ENCODE data around the gene GNAI3. TPM values are rescaled to one million over a fixed set of nuclear protein-coding genes. Genes with fewer than 3 reads are reported as not detected.

GNAI3 gene
- total RNA-seq, 4 donors from 2014 or later = 8.2 to 15.1 (median 11.6) TPM

DNA sequence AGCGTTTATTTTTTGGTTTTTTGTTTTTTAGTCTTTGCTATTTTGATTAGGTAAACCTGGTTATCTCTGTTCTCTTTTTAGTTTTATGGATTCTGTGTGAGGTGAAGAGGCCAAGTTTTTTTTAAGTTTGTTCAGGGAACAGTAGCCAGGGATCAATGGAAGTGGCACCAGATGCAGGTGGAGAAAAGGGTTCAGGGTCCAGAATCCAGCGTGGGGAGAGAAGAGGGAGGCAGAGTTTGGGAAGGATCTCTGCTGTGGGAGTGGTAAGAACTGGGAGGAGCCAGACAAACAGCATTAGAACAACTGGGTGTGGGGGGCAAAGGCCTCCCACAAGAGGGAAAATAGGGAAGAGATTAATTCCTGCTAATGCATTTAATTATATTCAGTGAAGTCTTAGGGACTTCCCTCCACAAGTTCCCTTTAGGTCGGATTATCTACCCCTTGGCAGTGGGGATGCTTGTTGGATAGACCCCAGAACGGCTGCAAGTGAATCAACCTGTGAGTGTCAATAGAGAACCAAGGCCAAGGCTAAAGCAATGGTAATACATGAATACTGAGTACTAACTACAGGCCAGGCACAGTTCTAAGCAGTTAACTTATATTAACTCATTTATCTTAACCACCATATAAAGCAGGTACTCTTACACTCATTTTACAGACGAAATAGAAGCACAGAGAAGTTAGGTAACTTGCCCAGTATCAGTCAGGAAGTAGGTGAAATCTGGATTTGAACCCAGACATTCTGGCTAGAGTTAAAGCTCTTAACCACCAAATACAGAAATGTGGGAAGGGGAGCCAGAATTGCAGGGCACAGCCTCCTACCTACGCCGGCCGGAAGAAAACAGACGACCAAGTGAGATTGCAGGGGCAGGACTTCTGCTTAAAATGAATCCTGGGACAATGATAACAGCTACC, 70.5 kb downstream of the GNAI3 start:
- Histone ChIP-seq H3K4me1 (peaks cover 25 to 68% (median 30%) of the 10 kb centered on the region in 3 donors), H3K9me3 (no peaks in the 10 kb centered on the region), H3K27me3 (no peaks in the 10 kb centered on the region), H3K4me3 (peak overlapping the region; percentile 52 to 86 (median 63)), H3K27ac (peak overlapping the region; percentile 78 to 86 (median 83)), H3K36me3 (no peaks in the 10 kb centered on the region)
- 41 to 42% methylated on average over 8 to 9 of the region's 9 CpGs for WGBS, 2 donors
- TF ChIP-seq POLR2A (IDR thresholded peaks at IDR 0.05) = no peak
- TF ChIP-seq, protein P1, sequence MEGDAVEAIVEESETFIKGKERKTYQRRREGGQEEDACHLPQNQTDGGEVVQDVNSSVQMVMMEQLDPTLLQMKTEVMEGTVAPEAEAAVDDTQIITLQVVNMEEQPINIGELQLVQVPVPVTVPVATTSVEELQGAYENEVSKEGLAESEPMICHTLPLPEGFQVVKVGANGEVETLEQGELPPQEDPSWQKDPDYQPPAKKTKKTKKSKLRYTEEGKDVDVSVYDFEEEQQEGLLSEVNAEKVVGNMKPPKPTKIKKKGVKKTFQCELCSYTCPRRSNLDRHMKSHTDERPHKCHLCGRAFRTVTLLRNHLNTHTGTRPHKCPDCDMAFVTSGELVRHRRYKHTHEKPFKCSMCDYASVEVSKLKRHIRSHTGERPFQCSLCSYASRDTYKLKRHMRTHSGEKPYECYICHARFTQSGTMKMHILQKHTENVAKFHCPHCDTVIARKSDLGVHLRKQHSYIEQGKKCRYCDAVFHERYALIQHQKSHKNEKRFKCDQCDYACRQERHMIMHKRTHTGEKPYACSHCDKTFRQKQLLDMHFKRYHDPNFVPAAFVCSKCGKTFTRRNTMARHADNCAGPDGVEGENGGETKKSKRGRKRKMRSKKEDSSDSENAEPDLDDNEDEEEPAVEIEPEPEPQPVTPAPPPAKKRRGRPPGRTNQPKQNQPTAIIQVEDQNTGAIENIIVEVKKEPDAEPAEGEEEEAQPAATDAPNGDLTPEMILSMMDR (IDR thresholded peaks at IDR 0.05) = no peak
- intact Hi-C loops (cut with DNase I) = no loop called here
- no peak for DNase-seq

DNA sequence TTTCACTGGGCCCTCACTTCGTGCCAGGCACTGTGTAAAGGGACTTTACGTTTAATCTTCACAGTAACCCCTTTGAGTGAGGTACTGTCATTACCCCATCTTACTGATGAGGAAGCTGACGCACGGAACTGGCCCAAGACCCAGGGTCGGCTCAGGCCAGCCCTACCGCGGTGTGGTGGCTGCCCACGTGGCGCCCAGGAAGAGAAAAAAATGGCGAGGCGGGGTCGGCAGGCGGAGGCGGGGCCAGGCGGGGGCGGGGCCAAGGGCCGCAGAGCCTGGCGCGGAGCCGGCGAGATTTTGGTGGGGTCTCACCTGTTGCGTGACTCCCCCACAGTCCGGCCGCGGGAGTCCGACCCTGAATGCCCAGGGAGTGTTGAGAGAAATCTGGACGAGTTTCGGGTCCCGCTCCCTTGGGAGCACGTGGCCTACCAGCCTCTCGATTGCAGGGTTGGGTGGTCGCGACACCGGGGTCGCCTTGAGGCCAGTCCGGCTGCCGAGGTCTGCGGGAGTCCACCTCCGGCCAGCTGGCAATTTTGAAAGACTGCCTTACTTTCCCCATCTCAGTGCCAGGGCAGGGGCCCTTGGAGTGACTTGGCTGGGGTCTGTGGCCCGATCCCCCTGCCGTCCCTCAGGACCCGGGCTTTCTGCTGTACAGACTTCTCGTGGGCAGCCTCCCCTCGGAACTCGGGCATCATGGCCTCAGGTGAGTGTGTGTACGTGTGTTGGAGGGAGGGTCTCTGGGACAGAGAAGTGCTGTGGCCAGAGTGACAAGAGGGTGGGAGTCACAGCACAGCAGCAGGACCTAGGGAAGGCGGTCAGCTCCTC, 71.4 kb downstream of the GNAI3 start, which contains the start of the genes AMPD2 and GNAT2:
Gene AMPD2, plus strand, starts transcription at position 262 of the 825 bp plus-strand sequence. CDS start 1,339 bp downstream, outside the sequence.
Gene GNAT2, minus strand, starts transcription at position 41 of the 825 bp plus-strand sequence. CDS start 6,746 bp downstream, outside the sequence.
- no peak for DNase-seq
- intact Hi-C loops (cut with DNase I) = no loop called here
- Histone ChIP-seq H3K9me3 (no peaks in the 10 kb centered on the region), H3K27ac (peak within 1 kb of the TSS; percentile 78 to 86 (median 83)), H3K4me3 (peak within 1 kb of the TSS; percentile 52 to 86 (median 63)), H3K36me3 (no peaks in the 10 kb centered on the region), H3K27me3 (no peaks in the 10 kb centered on the region), H3K4me1 (peaks cover 33 to 77% (median 34%) of the 10 kb centered on the region in 3 donors)
- peak in 2 of 4 donors; percentile 12 to 59 for TF ChIP-seq POLR2A (IDR thresholded peaks at IDR 0.05)
- TF ChIP-seq, protein P1 (IDR thresholded peaks at IDR 0.05) = no peak
- 0% methylated on average over 10 of the region's 47 CpGs; no CpG with 5 or more reads in 1 of the 2 donors for WGBS, 2 donors

DNA sequence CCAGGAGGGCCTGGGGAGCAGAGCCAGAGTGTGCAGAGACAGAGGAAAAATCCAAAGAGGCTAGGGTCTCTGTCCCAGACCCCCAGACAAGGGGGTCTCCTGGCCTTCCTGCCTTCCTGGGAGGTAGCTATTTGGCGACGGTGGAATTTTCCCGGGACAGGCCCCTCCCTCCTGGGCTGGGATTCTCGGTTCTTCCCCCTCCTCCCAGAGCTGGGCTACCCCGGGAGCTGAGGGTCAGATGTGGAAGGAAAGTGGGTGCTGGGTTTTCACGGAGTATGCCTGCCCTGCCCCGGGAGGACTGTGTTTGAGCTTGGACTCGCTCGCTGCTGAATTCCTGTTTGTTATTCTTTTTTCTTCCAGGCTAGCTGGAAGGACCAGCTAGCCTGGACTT, 72.0 kb downstream of the GNAI3 start:
- WGBS, 2 donors = 0% methylated on average over 1 to 5 of the region's 9 CpGs
- Histone ChIP-seq H3K4me1 (peaks cover 33 to 83% (median 34%) of the 10 kb centered on the region in 3 donors), H3K9me3 (no peaks in the 10 kb centered on the region), H3K4me3 (peak overlapping the region; percentile 52 to 86 (median 63)), H3K27ac (peak overlapping the region; percentile 78 to 86 (median 83)), H3K36me3 (no peaks in the 10 kb centered on the region), H3K27me3 (no peaks in the 10 kb centered on the region)
- TF ChIP-seq POLR2A (IDR thresholded peaks at IDR 0.05) = no peak
- TF ChIP-seq, protein P1 (IDR thresholded peaks at IDR 0.05) = no peak
- DNase-seq = no peak
- intact Hi-C loops (cut with DNase I) = no loop called here

DNA sequence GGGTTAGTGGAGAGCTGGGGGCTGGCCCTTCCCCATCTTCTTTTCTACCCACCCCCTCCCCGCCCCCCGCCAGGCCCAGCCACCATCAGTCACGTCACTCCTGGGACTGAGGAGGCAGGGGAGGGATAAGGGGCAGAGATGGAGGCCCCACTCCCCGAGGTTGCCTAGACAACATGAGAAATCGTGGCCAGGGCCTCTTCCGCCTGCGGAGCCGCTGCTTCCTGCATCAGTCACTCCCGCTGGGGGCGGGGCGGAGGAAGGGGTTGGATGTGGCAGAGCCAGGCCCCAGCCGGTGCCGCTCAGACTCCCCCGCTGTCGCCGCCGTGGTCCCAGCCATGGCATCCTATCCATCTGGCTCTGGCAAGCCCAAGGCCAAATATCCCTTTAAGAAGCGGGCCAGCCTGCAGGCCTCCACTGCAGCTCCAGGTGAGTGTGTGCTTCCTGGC, 72.4 kb downstream of the GNAI3 start:
- DNase-seq = peak; percentile 75
- Histone ChIP-seq H3K4me3 (peak overlapping the region; percentile 52 to 86 (median 63)), H3K27me3 (no peaks in the 10 kb centered on the region), H3K27ac (peak overlapping the region; percentile 78 to 86 (median 83)), H3K9me3 (no peaks in the 10 kb centered on the region), H3K36me3 (peaks cover 0 to 4% (median 0%) of the 10 kb centered on the region in 3 donors), H3K4me1 (peaks cover 33 to 87% (median 34%) of the 10 kb centered on the region in 3 donors)
- 0% methylated on average over 1 of the region's 18 CpGs for WGBS, 2 donors
- TF ChIP-seq, protein P1 (IDR thresholded peaks at IDR 0.05) = no peak
- TF ChIP-seq POLR2A (IDR thresholded peaks at IDR 0.05) = peak in 1 of 4 donors; percentile 37
- intact Hi-C loops (cut with DNase I) = no loop called here
